Measurements from ENCODE around the gene KRT79. TPM values are rescaled to one million over a fixed set of nuclear protein-coding genes. Genes with fewer than 3 reads are reported as not detected.
A peak's percentile ranks its signal among the peaks of the same experiment; 100 is the strongest.

The KRT79 gene
- total and polyA plus RNA-seq, 9 of the 15 experiments (the other 6 are each of a cell fraction or from before 2014, with no cell fraction given): 0.03 to 2.3 (median 0.23) TPM; not detected in 2

GRCh38 chr12:52873832-52874572, 39.9 kb upstream of the KRT79 start (continued):
- TF ChIP-seq ARID3B (CRISPR knock-in tag; IDR thresholded peaks at IDR 0.05; ENCODE audit: borderline replicate concordance) (0 out of 2 replicates have a peak, but pooled peaks have one; percentile 20), BHLHE40 (IDR thresholded peaks at IDR 0.05; ENCODE audit: low read length) (peak; percentile 20), HDGF (IDR thresholded peaks at IDR 0.05) (peak; percentile 50; the same call in 1 of the 2 replicates), KAT8 (IDR thresholded peaks at IDR 0.05; ENCODE audit: low read depth) (no peak), GABPA (tag; conservative IDR thresholded peaks at IDR 0.05; ENCODE audit: low read depth) (no peak; the same call in 1 of the 2 replicates), EHMT2 (IDR thresholded peaks at IDR 0.05) (no peak), CSDE1 (IDR thresholded peaks at IDR 0.05) (no peak), KAT2B (IDR thresholded peaks at IDR 0.05; ENCODE audit: low read depth, low read length) (no peak), MIER1 (IDR thresholded peaks at IDR 0.05; ENCODE audit: low read depth) (no peak), RBM17 (IDR thresholded peaks at IDR 0.05; ENCODE audit: borderline replicate concordance, low read depth, low read length) (no peak), POLR2AphosphoS5 (IDR thresholded peaks at IDR 0.05; ENCODE audit: control insufficient read depth, insufficient read depth, low read depth, low read length) (peak; percentile 63; the same call in 1 of the 2 replicates), TAF15 (IDR thresholded peaks at IDR 0.05; ENCODE audit: low read depth, low read length) (no peak), PHB2 (IDR thresholded peaks at IDR 0.05; ENCODE audit: low read depth) (no peak), RFX5 (IDR thresholded peaks at IDR 0.05; ENCODE audit: low read depth, low read length) (no peak), RFX7 (CRISPR knock-in tag; IDR thresholded peaks at IDR 0.05) (no peak), CC2D1A (IDR thresholded peaks at IDR 0.05) (no peak), ZNF644 (tag; IDR thresholded peaks at IDR 0.05; ENCODE audit: low read depth) (0 out of 2 replicates have a peak, but pooled peaks have one; percentile 39), KDM5B (IDR thresholded peaks at IDR 0.05; ENCODE audit: insufficient replicate concordance, low read depth, low read length) (peak; percentile 18), KDM1A (IDR thresholded peaks at IDR 0.05) (0 out of 4 replicates have a peak, but pooled peaks of 1 of the 2 experiments have one; percentile 22), ZBTB12 (CRISPR knock-in tag; IDR thresholded peaks at IDR 0.05) (no peak), HLTF (IDR thresholded peaks at IDR 0.05) (no peak), CBFA2T3 (IDR thresholded peaks at IDR 0.05) (peak; percentile 45; the same call in 1 of the 2 replicates), HCFC1 (IDR thresholded peaks at IDR 0.05; ENCODE audit: low read depth, low read length) (no peak), KLF10 (CRISPR knock-in tag; IDR thresholded peaks at IDR 0.05) (no peak), PYGO2 (tag; IDR thresholded peaks at IDR 0.05) (no peak), ZNF316 (IDR thresholded peaks at IDR 0.05) (peak; percentile 94), THAP7 (CRISPR knock-in tag; IDR thresholded peaks at IDR 0.05) (no peak), TAF1 (IDR thresholded peaks at IDR 0.05; ENCODE audit: control insufficient read depth, extremely low read depth, insufficient read depth, low read length, severe bottlenecking) (peak; percentile 65), SMC3 (conservative IDR thresholded peaks at IDR 0.05; ENCODE audit: insufficient read depth, low read depth, low read length) (0 out of 2 replicates have a peak, but pooled peaks have one; percentile 6)

Data from K562 (cell line).